A549 (cell line): Measurements from ENCODE around the gene SYT6.

ENCODE experiments used
- CTCF ChIP-seq: fragments of >200 bp; sonication (Bioruptor Twin); formaldehyde crosslinking; IDR thresholded peaks from 3 replicates; pipeline ENCODE4 v1.5.1; 2016
- EHMT2 ChIP-seq: fragments of 200-600 bp; sonication (generic); IDR thresholded peaks from 2 replicates; pipeline ENCODE4 v1.6.1; 2016; ENCODE audit warnings: antibody characterized with exemption, low read depth, mild to moderate bottlenecking, moderate library complexity
- FOSB ChIP-seq: fragments of 250-450 bp; sonication (Bioruptor Pico); IDR thresholded peaks from 2 replicates; pipeline ENCODE4 v1.5.0; 2020; ENCODE audit warnings: mild to moderate bottlenecking, moderate library complexity
- HDAC2 ChIP-seq: fragments of 200-600 bp; sonication (generic); IDR thresholded peaks from 2 replicates; pipeline ENCODE4 v1.6.1; 2016
- JUN ChIP-seq, 2 experiments: fragments of >200 bp; sonication (Bioruptor Twin); formaldehyde crosslinking; IDR thresholded peaks; 2 replicates in 1 of 2; 3 replicates in 1 of 2; pipeline ENCODE4 v1.6.1; 2016 to 2017
- MAFK ChIP-seq: fragments of 450-650 bp; IDR thresholded peaks from 2 replicates; pipeline ENCODE4 v1.6.1; 2014; ENCODE audit not compliant: partially characterized antibody
- POLR2A ChIP-seq: IDR thresholded peaks from 2 replicates; pipeline ENCODE4 v1.6.1; 2012; ENCODE audit warnings: mild to moderate bottlenecking, low read length
- RAD21 ChIP-seq, 2 experiments: fragments of >200 bp in 1 of 2; sonication (Bioruptor Twin) in 1 of 2; formaldehyde crosslinking in 1 of 2; IDR thresholded peaks in 1 of 2; conservative IDR thresholded peaks in 1 of 2; 2 replicates in 1 of 2; 3 replicates in 1 of 2; pipeline ENCODE4 v1.6.1; 2012 to 2018; ENCODE audit warnings: inconsistent platforms in 1 of 2
- REST ChIP-seq: fragments of 200-600 bp; sonication (generic); IDR thresholded peaks from 2 replicates; pipeline ENCODE4 v1.6.1; 2016; ENCODE audit warnings: antibody characterized with exemption, mild to moderate bottlenecking, moderate library complexity

GRCh38 chr1:114130846-114131525 is 22.7 kb downstream of the SYT6 start:
- TF ChIP-seq RAD21 (conservative IDR thresholded peaks at IDR 0.05 in 1 of 2, IDR thresholded peaks at IDR 0.05 in 1 of 2) (no peak), MAFK (no peak), POLR2A (no peak), JUN (IDR thresholded peaks at IDR 0.05) (no peak), FOSB (CRISPR knock-in tag) (no peak), REST (no peak), EHMT2 (no peak), HDAC2 (no peak), CTCF (no peak)
